GM12872 (cell line): ENCODE results near the gene RFK.

Source experiments
- TF ChIP-seq, protein P1 (sequence below): IDR thresholded peaks from 3 replicates; pipeline ENCODE4 v1.5.1; 2011; ENCODE audit warnings: low read depth, mild to moderate bottlenecking, low read length, moderate library complexity; ENCODE audit not compliant: insufficient read depth

Gene RFK

DNA sequence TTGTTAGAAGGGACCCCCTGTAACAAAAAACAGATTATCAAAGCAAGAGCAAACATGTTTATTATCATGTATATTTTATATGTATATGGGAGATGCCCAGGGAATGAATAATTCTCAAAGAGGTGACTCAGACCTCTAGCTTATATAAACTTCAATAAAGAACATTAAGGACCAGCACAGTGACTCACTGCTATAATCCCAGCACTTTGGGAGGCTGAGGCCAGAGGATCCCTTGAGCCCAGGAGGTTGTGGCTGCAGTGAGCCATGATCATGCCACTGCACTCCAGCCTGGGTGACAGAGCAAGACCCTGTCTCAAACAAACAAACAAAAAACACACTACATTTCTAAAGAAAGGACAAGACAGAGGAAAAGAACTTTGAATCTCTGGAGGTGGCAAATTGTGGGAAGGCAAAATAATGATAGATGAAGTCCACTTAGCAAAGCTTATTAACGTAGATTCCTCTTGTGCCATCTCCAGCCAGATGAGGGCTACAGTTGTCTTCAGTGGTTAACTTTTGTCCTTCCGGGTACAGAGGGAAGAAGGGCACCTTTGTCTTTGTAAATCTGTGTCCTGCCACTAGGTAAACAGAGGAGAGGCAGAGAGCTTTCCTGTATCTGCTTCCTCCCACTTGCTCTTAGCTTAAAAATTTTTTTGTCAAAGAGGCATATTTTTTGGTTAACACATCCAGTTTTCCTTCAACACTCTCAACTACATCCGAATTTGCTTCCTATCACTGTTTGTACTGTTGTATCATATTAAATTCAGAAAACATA lies 7.5 kb upstream of the RFK start:
- TF ChIP-seq, protein P1, sequence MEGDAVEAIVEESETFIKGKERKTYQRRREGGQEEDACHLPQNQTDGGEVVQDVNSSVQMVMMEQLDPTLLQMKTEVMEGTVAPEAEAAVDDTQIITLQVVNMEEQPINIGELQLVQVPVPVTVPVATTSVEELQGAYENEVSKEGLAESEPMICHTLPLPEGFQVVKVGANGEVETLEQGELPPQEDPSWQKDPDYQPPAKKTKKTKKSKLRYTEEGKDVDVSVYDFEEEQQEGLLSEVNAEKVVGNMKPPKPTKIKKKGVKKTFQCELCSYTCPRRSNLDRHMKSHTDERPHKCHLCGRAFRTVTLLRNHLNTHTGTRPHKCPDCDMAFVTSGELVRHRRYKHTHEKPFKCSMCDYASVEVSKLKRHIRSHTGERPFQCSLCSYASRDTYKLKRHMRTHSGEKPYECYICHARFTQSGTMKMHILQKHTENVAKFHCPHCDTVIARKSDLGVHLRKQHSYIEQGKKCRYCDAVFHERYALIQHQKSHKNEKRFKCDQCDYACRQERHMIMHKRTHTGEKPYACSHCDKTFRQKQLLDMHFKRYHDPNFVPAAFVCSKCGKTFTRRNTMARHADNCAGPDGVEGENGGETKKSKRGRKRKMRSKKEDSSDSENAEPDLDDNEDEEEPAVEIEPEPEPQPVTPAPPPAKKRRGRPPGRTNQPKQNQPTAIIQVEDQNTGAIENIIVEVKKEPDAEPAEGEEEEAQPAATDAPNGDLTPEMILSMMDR, result no peak

DNA sequence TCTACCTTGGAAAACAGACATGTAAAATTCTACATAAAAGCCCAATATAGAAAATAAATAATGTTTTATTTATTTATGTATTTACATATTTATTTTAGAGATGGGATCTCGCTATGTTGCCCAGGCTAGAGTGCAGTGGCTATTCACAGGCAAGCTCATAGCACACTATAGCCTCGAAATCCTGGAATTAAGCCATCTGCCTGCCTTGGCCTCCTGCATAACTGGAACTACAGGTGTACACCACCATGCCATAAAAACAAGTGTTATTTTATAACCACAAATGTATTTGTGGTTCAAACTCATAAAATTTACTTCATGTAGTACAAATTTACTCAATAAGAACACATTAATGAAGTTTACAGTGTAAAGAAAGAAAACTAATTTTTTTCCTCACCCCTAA lies 7.0 kb upstream of the RFK start:
- TF ChIP-seq, protein P1, result no peak

DNA sequence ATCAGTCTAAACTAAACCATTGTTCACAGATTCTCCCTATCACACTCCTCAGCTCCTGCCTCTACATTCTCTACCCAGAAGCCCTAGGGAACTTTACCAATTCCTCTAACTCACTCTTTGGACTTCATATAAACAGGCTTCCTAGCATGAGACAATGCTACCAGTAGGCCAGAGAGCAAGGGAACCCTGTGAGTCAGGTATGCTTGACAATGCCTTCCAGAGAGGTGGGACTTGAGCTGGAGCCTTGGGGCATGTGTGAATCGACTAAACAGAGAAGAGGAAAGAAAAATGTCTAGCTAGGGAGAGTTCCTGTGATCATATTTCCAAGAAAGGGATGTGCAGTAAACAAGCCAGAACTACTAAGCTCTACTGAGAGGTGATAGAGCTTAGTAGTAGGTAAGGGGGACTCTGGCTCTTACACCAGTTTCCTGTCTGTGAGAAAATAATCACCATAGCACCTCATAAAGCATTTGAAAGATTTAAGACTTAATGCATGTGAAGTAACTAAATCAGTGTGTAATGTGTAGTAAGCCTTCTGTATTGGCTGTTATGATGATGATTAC lies 6.4 kb upstream of the RFK start:
- TF ChIP-seq, protein P1, result no peak

DNA sequence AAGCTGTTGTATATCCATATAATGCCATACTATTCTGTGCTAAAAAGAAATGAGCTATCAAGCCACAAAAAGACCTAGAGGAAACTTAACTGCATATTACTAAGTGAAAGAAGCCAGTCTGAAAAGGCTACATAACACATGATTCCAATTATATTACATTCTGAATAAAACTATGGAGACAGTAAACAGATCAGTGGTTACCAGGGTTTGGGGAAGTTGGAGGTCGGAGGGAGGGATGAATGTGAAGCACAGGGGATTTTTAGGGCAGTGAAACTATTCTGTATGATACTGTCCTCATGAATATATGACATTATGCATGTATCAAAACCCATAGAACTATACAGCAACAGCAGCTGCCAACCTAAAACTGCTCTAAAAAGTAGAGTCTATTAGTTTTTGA lies 5.6 kb upstream of the RFK start:
- TF ChIP-seq, protein P1, result no peak

DNA sequence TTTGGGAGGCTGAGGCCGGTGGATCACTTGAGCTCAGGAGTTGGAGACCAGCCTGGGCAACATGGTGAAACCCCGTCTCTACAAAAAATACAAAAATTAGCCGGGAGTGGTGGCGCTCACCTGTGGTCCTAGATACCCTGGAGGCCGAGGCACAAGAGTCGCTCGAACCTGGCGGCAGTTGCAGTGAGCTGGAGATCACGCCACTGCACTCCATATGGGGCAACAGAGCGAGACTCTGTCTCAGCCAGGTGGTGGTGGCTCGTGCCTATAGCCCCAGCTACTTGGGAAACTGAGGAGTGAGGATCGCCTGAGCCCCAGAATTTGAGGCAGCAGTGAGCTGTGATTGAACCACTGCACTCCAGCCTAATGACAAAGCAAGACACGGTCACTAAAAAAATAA lies 2.4 kb upstream of the RFK start:
- TF ChIP-seq, protein P1, result no peak

DNA sequence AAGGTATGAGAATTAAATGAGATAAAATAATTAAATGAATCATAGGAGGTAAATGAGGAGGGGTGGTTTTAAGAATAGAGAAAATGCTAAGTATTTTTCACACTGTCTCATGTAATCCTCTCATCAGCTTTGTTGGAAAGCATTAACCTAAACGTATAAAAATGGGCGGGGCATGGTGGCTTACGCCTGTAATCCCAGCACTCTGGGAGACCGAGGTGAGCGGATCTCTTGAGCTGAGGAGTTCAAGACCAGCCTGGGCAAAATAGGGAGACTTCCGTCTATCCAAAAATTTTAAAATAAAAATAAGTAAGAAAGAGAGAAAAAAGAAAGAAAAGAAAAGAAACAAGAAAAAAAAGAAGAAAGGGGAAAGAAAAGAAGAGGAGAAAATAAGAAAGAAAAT lies 1.9 kb upstream of the RFK start:
- TF ChIP-seq, protein P1, result no peak

DNA sequence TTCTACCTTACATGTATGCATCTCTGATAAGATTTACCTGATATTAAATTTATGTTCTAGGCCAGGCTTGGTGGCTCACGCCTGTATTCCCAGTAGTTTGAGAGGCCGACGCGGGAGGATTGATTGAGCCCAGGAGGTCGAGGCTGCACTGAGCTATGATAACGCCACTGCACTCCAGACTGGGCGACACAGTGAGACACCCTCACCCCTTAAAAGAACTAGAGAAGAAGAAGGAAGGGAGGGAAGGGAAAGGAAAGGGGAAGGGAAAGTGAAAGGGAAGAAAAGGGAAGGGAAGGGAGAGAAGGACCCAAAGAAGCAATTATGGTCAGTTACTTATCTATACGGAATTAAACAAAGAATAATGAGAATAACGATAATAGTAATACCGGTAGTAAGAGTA lies 1.2 kb upstream of the RFK start:
- TF ChIP-seq, protein P1, result no peak
